Activated naive CD4-positive, alpha-beta T cell treated with anti-CD3 and anti-CD28 coated beads, Interleukin-2, amount 50 U/mL, for 72 hours (primary cell): ENCODE data around the gene JAKMIP1. TPM values are rescaled to one million over a fixed set of nuclear protein-coding genes. Genes with fewer than 3 reads are reported as not detected.

Source experiments
- ATAC-seq, 2 donors: fragments of 150-1000 bp; cut with Tn5 transposase; 2 replicates each; pipeline ENCODE4 v1.10.0; 2021; ENCODE audit warnings: mild to moderate bottlenecking in 2 of 2, moderate library complexity in 2 of 2
- DNase-seq, 2 donors: peaks; one replicate each; pipeline ENCODE4 v3.0.0; 2021 to 2022; ENCODE audit warnings: low spot score in 2 of 2
- H3K27ac Mint-ChIP-seq, 2 donors: one replicate each; pipeline ENCODE4 v1.8.0; 2022; ENCODE audit warnings: mild to moderate bottlenecking in 2 of 2, mixed read lengths in 2 of 2
- H3K36me3 Mint-ChIP-seq, 2 donors: one replicate each; pipeline ENCODE4 v1.8.0; 2022; ENCODE audit warnings: mixed read lengths in 2 of 2
- H3K9me3 Mint-ChIP-seq, 2 donors: one replicate each; pipeline ENCODE4 v1.8.0; 2022; ENCODE audit warnings: mixed read lengths in 2 of 2
- total RNA-seq, 2 donors: library from RNA; stranded (reverse); gene quantifications; one replicate each; pipeline ENCODE4 v1.2.3, GENCODE V29; 2022

The JAKMIP1 gene
- total RNA-seq, 2 donors from 2014 or later: 1.3 to 7.4 TPM

GRCh38 chr4:6087669-6088341 is 112.5 kb downstream of the JAKMIP1 start:
- no peak for DNase-seq
- Mint-ChIP-seq H3K9me3 (no peaks in the 10 kb centered on the region), H3K36me3 (no peaks in the 10 kb centered on the region), H3K27ac (no peak overlapping the region)
- no peak for ATAC-seq

DNA sequence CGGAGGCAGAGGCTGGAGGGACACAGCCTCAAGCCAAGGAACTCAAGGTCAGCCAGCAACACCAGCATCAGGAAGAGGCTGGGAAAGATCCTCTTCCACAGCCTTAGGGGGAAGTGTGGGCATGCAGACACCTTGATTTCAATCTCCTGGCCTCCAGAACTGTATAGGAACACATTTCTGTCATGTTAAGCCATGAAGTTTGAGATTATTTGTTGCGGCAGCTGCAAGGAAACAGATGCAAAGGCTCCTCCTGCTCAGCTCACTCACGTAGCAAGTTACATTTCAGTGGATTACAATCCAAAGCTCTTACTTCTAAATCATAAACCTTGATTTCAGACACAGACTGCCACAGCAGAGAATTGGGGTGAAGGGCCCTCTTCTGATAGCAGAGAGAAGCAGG is 113.5 kb downstream of the JAKMIP1 start:
- DNase-seq (no peak), ATAC-seq (no peak)
- no peaks in the 10 kb centered on the region for H3K36me3 Mint-ChIP-seq
- H3K27ac Mint-ChIP-seq: no peak overlapping the region
- H3K9me3 Mint-ChIP-seq: no peaks in the 10 kb centered on the region

DNA sequence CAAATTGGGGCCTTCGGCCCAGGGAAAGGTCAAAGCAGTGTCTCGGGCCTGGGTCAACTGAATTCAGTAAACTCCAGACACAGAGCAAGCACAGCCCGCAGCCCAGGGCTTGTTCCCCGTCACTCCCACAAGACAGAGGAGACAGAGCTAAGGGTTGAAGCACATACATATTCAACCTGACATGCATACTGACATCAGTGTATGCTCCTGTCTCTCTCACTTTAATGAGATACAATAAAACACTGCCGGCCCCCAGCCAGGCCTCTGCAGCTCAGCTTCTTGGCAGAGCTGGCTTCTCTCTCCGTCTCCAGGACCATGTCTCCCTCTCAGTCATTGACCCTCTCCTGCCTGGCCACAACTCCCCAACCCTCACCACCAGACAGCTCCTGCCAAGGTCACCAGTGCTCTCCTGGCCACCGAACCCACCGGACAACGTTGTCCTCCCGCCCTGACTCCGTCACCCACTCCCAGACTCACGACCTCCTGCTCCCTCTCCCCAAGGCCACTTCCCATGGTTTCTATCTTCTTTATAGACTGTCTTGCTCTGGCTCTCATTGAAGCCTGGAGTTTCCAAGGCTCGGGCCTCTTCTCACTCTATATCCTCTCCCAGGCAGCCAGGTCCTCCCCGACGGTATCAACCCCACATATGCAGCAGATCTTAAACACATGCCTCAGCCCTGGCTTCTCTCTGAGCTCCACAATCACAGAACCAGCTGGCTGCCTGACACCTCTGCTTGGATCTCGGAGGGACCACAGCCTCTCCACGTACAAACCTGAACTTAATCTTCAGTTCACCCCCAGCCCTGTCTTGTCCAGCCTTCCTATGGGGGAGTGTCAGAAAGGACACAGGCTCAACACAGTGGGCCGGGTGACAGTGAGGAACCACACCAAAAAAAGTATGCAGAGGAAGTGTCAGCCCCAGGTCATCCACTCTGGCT is 114.4 kb downstream of the JAKMIP1 start:
- Mint-ChIP-seq H3K9me3 (peaks cover 0 to 3% of the 10 kb centered on the region in 2 donors), H3K36me3 (peaks cover 3 to 4% of the 10 kb centered on the region in 2 donors), H3K27ac (peak overlapping the region in 1 of 2 donors; percentile 40)
- DNase-seq (no peak), ATAC-seq (no peak)

GRCh38 chr4:6085028-6085690 is 115.2 kb downstream of the JAKMIP1 start:
- no peak overlapping the region for H3K27ac Mint-ChIP-seq
- H3K36me3 Mint-ChIP-seq: peaks cover 4 to 12% of the 10 kb centered on the region in 2 donors
- no peak for ATAC-seq
- no peak for DNase-seq
- peaks cover 1 to 11% of the 10 kb centered on the region in 2 donors for H3K9me3 Mint-ChIP-seq

GRCh38 chr4:6079965-6080364 is 120.4 kb downstream of the JAKMIP1 start:
- no peak for DNase-seq
- H3K27ac Mint-ChIP-seq: no peak overlapping the region
- peaks cover 3 to 11% of the 10 kb centered on the region in 2 donors for H3K9me3 Mint-ChIP-seq
- no peak for ATAC-seq
- H3K36me3 Mint-ChIP-seq: peaks cover 4 to 13% of the 10 kb centered on the region in 2 donors

GRCh38 chr4:6078560-6078959 is 121.8 kb downstream of the JAKMIP1 start:
- DNase-seq (no peak), ATAC-seq (no peak)
- Mint-ChIP-seq H3K9me3 (peaks cover 3 to 11% of the 10 kb centered on the region in 2 donors), H3K36me3 (peaks cover 4 to 13% of the 10 kb centered on the region in 2 donors), H3K27ac (no peak overlapping the region)

DNA sequence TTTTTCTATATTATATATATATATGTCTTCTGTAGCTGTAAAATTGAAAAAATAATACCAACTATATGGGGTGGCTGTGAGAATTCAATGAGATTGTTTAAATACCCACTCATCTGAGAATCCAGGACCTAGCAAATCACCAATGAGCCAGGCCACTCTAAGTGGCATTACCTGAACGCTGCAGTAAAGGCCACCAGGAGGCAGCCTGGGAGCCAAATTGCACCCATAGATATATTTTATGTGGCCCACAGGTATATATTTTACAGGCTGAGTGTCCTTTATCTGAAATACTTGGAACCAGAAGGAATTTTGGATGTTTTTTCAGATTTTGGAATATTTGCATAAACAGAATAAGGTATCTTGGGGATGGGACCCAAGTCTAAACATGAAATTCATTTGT is 124.0 kb downstream of the JAKMIP1 start:
- no peak for DNase-seq
- H3K27ac Mint-ChIP-seq: no peak overlapping the region
- peaks cover 4 to 13% of the 10 kb centered on the region in 2 donors for H3K36me3 Mint-ChIP-seq
- H3K9me3 Mint-ChIP-seq: peaks cover 3 to 11% of the 10 kb centered on the region in 2 donors
- no peak for ATAC-seq

DNA sequence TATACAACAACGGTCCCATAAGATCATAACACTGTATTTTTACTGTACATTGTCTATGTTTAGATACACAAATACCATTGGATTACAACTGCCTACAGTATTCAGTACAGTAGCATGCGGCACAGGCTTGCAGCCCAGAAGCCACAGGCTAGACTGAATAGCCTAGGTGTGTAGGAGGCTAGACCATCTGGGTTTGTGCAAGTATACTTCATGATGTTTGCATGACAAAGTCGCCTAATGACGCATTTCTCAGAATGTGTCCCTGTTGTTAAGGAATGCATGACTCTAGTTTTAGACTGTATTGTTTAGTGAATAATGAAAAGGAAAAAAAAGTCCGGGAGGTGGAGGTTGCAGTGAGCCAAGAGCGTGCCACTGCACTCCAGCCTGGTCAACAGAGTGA is 125.6 kb downstream of the JAKMIP1 start:
- DNase-seq (no peak), ATAC-seq (no peak)
- Mint-ChIP-seq H3K9me3 (no peaks in the 10 kb centered on the region), H3K27ac (no peak overlapping the region), H3K36me3 (no peaks in the 10 kb centered on the region)

GRCh38 chr4:6071959-6072720 is 128.2 kb downstream of the JAKMIP1 start:
- H3K27ac Mint-ChIP-seq: no peak overlapping the region
- no peaks in the 10 kb centered on the region for H3K9me3 Mint-ChIP-seq
- no peak for ATAC-seq
- no peaks in the 10 kb centered on the region for H3K36me3 Mint-ChIP-seq
- no peak for DNase-seq

DNA sequence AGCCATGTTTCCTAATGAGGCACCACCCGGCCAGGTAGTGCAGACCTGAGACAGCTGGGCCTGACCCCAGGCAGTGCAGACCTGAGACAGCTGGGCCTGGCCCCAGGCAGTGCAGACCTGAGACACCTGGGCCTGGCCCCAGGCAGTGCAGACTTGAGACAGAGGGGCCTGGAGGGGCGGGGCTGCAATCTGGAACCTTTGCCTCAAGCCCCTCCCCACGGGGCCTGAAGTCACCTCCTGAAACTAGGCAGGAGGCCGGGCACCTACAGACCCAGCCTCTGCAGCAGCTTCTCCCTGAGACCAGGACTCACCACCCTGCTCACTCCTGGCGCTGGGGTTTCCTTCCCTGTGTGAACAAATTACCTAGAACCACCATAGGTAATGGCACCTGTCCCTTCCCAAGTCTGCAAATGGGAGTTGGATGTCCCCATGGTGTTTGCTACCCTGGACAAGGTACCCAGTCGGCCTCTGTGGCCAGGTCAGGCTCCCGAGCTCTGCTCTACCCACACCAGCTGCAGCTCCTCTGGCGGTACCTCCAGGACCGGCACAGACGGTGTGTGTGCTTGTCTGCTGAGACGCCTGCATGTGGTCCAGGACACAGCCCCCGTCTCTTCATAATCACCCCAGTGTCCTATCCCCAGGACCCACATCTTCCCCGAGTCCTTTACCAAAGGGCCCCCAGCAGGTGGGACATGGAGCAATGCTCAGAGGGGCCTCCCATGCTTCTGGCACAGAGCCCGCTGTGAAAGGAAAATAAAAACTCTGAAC is 129.0 kb downstream of the JAKMIP1 start:
- ATAC-seq (no peak), DNase-seq (no peak)
- no peaks in the 10 kb centered on the region for H3K36me3 Mint-ChIP-seq
- H3K27ac Mint-ChIP-seq: no peak overlapping the region
- H3K9me3 Mint-ChIP-seq: no peaks in the 10 kb centered on the region

DNA sequence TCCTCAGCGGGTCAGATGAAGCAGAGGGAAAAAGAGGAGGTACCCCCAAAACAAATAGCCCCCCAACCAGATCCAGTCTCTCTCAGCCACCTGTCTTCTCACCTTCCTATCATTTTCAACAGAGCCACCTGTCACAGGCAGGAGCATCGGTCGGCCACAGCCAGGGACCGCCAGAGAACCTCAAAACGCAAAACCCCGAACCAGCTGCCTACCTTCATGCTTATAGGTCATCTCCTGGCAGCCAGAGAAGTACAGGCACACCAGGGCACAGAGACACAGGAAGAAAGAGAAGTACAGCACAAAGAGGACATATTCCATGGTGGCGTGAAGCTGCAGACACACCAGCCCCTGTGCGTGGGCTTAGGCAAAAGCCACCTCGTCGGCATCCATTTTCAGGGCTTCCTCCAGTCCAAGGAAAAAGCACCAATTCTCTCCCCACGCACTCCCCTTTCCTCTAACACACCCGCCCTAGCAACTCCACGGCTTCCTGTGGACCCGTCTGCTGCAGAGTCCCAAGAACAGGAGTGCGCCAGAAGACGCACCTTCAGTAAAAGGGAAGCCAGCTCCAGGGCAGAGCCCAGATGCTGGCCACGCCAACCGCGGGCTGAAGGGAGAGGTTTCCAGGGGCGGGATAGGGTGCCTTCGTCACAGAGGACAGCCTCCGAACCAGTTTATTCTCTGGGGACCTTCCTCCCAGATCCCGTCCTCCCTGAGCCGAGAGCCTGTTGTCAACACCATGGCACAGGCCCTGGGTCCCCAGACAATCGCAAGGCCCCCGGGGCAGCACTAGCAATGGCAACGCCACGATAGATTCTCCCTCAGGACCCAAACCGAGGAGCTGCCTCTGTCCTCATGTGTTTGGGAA is 130.3 kb downstream of the JAKMIP1 start:
- Mint-ChIP-seq H3K36me3 (no peaks in the 10 kb centered on the region), H3K27ac (no peak overlapping the region), H3K9me3 (no peaks in the 10 kb centered on the region)
- DNase-seq (no peak), ATAC-seq (no peak)

DNA sequence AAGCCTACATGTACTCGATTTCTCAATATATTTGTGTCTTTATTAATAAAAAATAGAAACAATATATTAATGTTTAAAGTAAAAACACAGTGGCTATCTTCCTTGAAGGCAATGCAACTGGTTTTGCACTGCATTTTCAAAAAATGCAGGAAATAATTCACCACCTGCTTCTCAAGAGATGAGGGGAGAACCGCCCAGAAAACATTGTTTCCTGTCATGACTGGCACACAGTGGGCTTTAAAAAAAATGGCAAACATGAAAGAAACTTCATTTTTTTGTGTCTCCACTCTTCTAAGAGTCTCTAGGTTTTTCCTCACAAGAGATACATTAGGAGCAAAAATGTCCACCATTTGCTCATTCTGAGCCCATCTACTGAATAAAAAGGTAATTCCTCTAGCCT is 131.4 kb downstream of the JAKMIP1 start:
- ATAC-seq (no peak), DNase-seq (no peak)
- H3K9me3 Mint-ChIP-seq: no peaks in the 10 kb centered on the region
- H3K36me3 Mint-ChIP-seq: no peaks in the 10 kb centered on the region
- H3K27ac Mint-ChIP-seq: no peak overlapping the region

DNA sequence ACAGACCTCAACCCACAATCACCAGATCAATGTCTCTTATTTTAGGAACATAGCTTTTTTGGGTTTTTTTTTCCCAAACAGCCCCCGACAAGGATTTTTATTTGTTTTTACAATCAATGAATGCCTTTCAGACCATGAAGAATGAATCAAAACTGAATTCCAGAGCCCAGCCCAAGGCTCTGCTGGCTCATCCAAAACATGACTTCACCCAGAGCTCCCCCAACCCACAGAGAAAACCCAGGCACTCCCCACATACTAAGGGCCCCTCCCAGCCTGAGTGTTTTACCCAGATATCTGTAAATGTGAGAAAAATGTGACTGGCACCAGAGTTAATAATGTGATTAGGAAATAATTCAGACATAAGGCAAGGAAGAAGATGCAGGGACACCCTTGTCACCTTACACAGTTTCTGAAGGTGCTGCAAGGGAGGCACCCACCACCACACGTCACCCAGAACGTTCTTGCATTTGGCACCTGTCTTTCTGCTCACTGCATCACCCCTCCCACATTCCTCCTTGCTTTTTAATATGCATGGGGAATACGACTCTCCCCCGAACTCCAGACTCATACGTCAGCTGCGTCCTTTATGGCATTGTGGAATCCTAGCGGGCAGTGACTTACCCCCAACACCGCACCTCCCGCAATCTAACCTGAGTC is 134.3 kb downstream of the JAKMIP1 start:
- ATAC-seq (no peak), DNase-seq (no peak)
- H3K36me3 Mint-ChIP-seq: peaks cover 4 to 5% of the 10 kb centered on the region in 2 donors
- H3K9me3 Mint-ChIP-seq: peaks cover 0 to 4% of the 10 kb centered on the region in 2 donors
- no peak overlapping the region for H3K27ac Mint-ChIP-seq

GRCh38 chr4:6065166-6065565 is 135.2 kb downstream of the JAKMIP1 start:
- Mint-ChIP-seq H3K9me3 (peaks cover 7 to 11% of the 10 kb centered on the region in 2 donors), H3K36me3 (peaks cover 11 to 13% of the 10 kb centered on the region in 2 donors), H3K27ac (no peak overlapping the region)
- ATAC-seq (no peak), DNase-seq (no peak)
